ENCODE measurements around the gene TRPT1. TPM values are rescaled to one million over a fixed set of nuclear protein-coding genes. Genes with fewer than 3 reads are reported as not detected.

TRPT1 gene
- total and polyA plus RNA-seq, 2 of the 4 experiments (the other 2 are of a cell fraction): 63.2 to 81.9 TPM

- dilution Hi-C loops (cut with HindIII; ENCODE audit: low sequenced_read_pairs, unreplicated experiment) (no loop called here), intact Hi-C loops (cut with micrococcal nuclease) (loop anchor here (2.0 kb wide), 1 partner anchor 53 kb away; the partner anchor contains the start of gene STIP1), in situ Hi-C loops (cut with MboI; ENCODE audit: low sequenced_read_pairs) (no loop called here)
- CTCF ChIA-PET: no interaction called here
- Histone ChIP-seq H3K4me3 (ENCODE audit: insufficient read depth, low read depth, low read length) (no peak overlapping the region), H2BK120ac (ENCODE audit: low read depth, low read length) (peak overlapping the region; percentile 1; the same call in 1 of the 2 replicates), H3K9me1 (ENCODE audit: insufficient read depth, low read length) (peaks cover 14% of the 10 kb centered on the region), H3K14ac (replicated peaks; ENCODE audit: low read depth, low read length) (peak overlapping the region; percentile 79), H3K18ac (ENCODE audit: low read depth, low read length) (no peak overlapping the region), H3K36me3 (ENCODE audit: control insufficient read depth, insufficient read depth, low read length) (peaks cover 31% of the 10 kb centered on the region), H4K20me1 (ENCODE audit: insufficient read depth, low read length) (peaks cover 13% of the 10 kb centered on the region), H2BK15ac (ENCODE audit: low read depth, low read length) (peak overlapping the region; percentile 12; the same call in 2 of the 3 replicates), H4K91ac (ENCODE audit: insufficient read depth, low read depth, low read length) (peak overlapping the region; percentile 74), H3K4me1 (ENCODE audit: control insufficient read depth, insufficient read depth, low read length) (peaks cover 14% of the 10 kb centered on the region), H3K23ac (ENCODE audit: low read depth, low read length) (0 out of 2 replicates have a peak overlapping the region, but pooled peaks have one; percentile 61), H2AK5ac (ENCODE audit: low read depth, low read length) (peak overlapping the region; percentile 73), H3K4me2 (ENCODE audit: low read depth, low read length) (peak overlapping the region; percentile 81), H2AK9ac (replicated peaks; ENCODE audit: low read depth, low read length, poor library complexity) (peak overlapping the region; percentile 81), H3K4ac (ENCODE audit: low read depth, low read length) (peak overlapping the region; percentile 94), H2BK5ac (ENCODE audit: low read depth, low read length, poor library complexity, severe bottlenecking) (peak overlapping the region; percentile 77), H3K9ac (ENCODE audit: low read depth, low read length) (peak overlapping the region; percentile 74), H3K9me3 (ENCODE audit: control insufficient read depth, insufficient read depth, low read length) (no peaks in the 10 kb centered on the region), H3K27ac (ENCODE audit: insufficient read depth, low read length) (peak overlapping the region; percentile 85), H2BK20ac (ENCODE audit: low read depth, low read length) (no peak overlapping the region), H3K56ac (ENCODE audit: extremely low read depth, insufficient read depth, low read length) (no peak overlapping the region), H4K8ac (ENCODE audit: low read depth in 2 of 2, low read length in 2 of 2) (peak overlapping the region; percentile 96 to 99), H2AFZ (replicated peaks; ENCODE audit: low read length, poor library complexity) (no peak overlapping the region), H3K27me3 (ENCODE audit: control insufficient read depth, insufficient read depth, low read length) (no peaks in the 10 kb centered on the region), H4K5ac (ENCODE audit: low read depth, low read length) (peak overlapping the region; percentile 90), H3K79me1 (ENCODE audit: low read depth in 1 of 2, low read length in 2 of 2) (peaks cover 30 to 50% of the 10 kb centered on the region in 2 experiments; a peak in 3 of 4 replicates)
- ATAC-seq (ENCODE audit: low read depth) (no peak), DNase-seq (no peak)
- TF ChIP-seq RAD21 (IDR thresholded peaks at IDR 0.05; ENCODE audit: low read length) (no peak), MXI1 (IDR thresholded peaks at IDR 0.05; ENCODE audit: borderline replicate concordance, low read depth, low read length) (0 out of 2 replicates have a peak, but pooled peaks have one; percentile 9), CTCF (conservative IDR thresholded peaks at IDR 0.05; ENCODE audit: low read depth, low read length) (no peak), POLR2A (IDR thresholded peaks at IDR 0.05; ENCODE audit: low read depth, low read length) (no peak)
- POLR2A ChIA-PET (ENCODE audit: unreplicated experiment): no interaction called here
- WGBS, 2 experiments (ENCODE audit: extremely low coverage in 2 of 2, insufficient read length in 1 of 2): 100% methylated on average over 2 of the region's 11 CpGs; no CpG with 5 or more reads in 1 of the 2 experiments
- no TSS peak for BruUV-seq (replicated peaks)
Measured at GRCh38 chr11:64239662-64240434, 13.9 kb upstream of the TRPT1 start.

All from IMR-90 (cell line).